Progenitor cell of endocrine pancreas (in vitro differentiated cells): ENCODE data around the gene PITHD1. TPM values are rescaled to one million over a fixed set of nuclear protein-coding genes. Genes with fewer than 3 reads are reported as not detected.
"Not testable (repeated sequence)": the region's sequence is repeated elsewhere in the genome, so short reads cannot be mapped to it uniquely, and the experiment has no call there.

Experiments used
- DNase-seq: peaks from one replicate; pipeline ENCODE4 v3.0.0; 2021; ENCODE audit warnings: low spot score; ENCODE audit not compliant: unreplicated experiment
- H3K27ac Mint-ChIP-seq: 2 replicates; pipeline ENCODE4 v1.8.0; 2021; ENCODE audit warnings: mild to moderate bottlenecking, moderate library complexity, mixed read lengths
- H3K27me3 Mint-ChIP-seq: 2 replicates; pipeline ENCODE4 v1.8.0; 2021; ENCODE audit warnings: mixed read lengths
- H3K36me3 Mint-ChIP-seq: 2 replicates; pipeline ENCODE4 v1.8.0; 2022; ENCODE audit warnings: mixed read lengths; ENCODE audit not compliant: insufficient read depth
- H3K4me1 Mint-ChIP-seq: 2 replicates; pipeline ENCODE4 v1.8.0; 2021; ENCODE audit warnings: low read depth, mixed read lengths
- H3K4me3 Mint-ChIP-seq: 2 replicates; pipeline ENCODE4 v1.8.0; 2021; ENCODE audit warnings: low read depth, mild to moderate bottlenecking, moderate library complexity, mixed read lengths
- H3K9me3 Mint-ChIP-seq: 2 replicates; pipeline ENCODE4 v1.8.0; 2021; ENCODE audit warnings: low read depth, mixed read lengths
- CTCF ChIP-seq: fragments of 200-600 bp; sonication (generic); IDR thresholded peaks from one replicate; pipeline ENCODE4 v1.5.0; 2021; ENCODE audit warnings: antibody characterized with exemption, mild to moderate bottlenecking; ENCODE audit not compliant: unreplicated experiment
- total RNA-seq: library from RNA; stranded (reverse); gene quantifications from 2 replicates; pipeline ENCODE4 v1.2.1, GENCODE V29; 2021

Gene PITHD1
- total RNA-seq, 1 donor from 2014 or later: 53.8 TPM

GRCh38 chr1:23776217-23776616, 2.0 kb upstream of the PITHD1 start:
- Mint-ChIP-seq H3K4me1 (peaks cover 26% of the 10 kb centered on the region), H3K27me3 (no peaks in the 10 kb centered on the region), H3K27ac (no peak overlapping the region), H3K36me3 (peaks cover 3% of the 10 kb centered on the region), H3K9me3 (no peaks in the 10 kb centered on the region), H3K4me3 (peak overlapping the region; percentile 91)
- no peak for DNase-seq
- no peak for TF ChIP-seq CTCF

GRCh38 chr1:23779826-23780371, 1.7 kb downstream of the PITHD1 start:
- TF ChIP-seq CTCF: no peak
- H3K4me1 Mint-ChIP-seq: peaks cover 18% of the 10 kb centered on the region
- H3K9me3 Mint-ChIP-seq: no peaks in the 10 kb centered on the region
- no peaks in the 10 kb centered on the region for H3K27me3 Mint-ChIP-seq
- DNase-seq: no peak
- peaks cover 7% of the 10 kb centered on the region for H3K36me3 Mint-ChIP-seq
- peak overlapping the region; percentile 42 for H3K27ac Mint-ChIP-seq
- peak overlapping the region; percentile 91 for H3K4me3 Mint-ChIP-seq

- peaks cover 29% of the 10 kb centered on the region for H3K36me3 Mint-ChIP-seq
- not testable (repeated sequence) for H3K27ac Mint-ChIP-seq, H3K9me3 Mint-ChIP-seq, DNase-seq, H3K27me3 Mint-ChIP-seq, H3K4me3 Mint-ChIP-seq
- H3K4me1 Mint-ChIP-seq: peaks cover 11% of the 10 kb centered on the region
Observed at GRCh38 chr1:23783141-23783540, 4.9 kb downstream of the PITHD1 start.

GRCh38 chr1:23784846-23785245, 6.6 kb downstream of the PITHD1 start:
- Mint-ChIP-seq H3K36me3 (peaks cover 30% of the 10 kb centered on the region), H3K4me1 (peaks cover 4% of the 10 kb centered on the region), H3K27me3 (no peaks in the 10 kb centered on the region), H3K27ac (no peak overlapping the region), H3K4me3 (no peak overlapping the region), H3K9me3 (no peaks in the 10 kb centered on the region)
- no peak for DNase-seq
- TF ChIP-seq CTCF: no peak

GRCh38 chr1:23787701-23788100, 9.5 kb downstream of the PITHD1 start:
- Mint-ChIP-seq H3K36me3 (peaks cover 25% of the 10 kb centered on the region), H3K27ac (no peak overlapping the region), H3K4me3 (no peak overlapping the region), H3K9me3 (no peaks in the 10 kb centered on the region), H3K27me3 (no peaks in the 10 kb centered on the region), H3K4me1 (peaks cover 11% of the 10 kb centered on the region)
- DNase-seq: no peak
- no peak for TF ChIP-seq CTCF

GRCh38 chr1:23788695-23789094, 10.5 kb downstream of the PITHD1 start:
- Mint-ChIP-seq H3K27me3 (no peaks in the 10 kb centered on the region), H3K4me1 (peaks cover 11% of the 10 kb centered on the region), H3K36me3 (peaks cover 25% of the 10 kb centered on the region), H3K4me3 (no peak overlapping the region), H3K27ac (no peak overlapping the region), H3K9me3 (no peaks in the 10 kb centered on the region)
- no peak for DNase-seq
- no peak for TF ChIP-seq CTCF
